Urinary bladder (tissue), 4 donors: ENCODE results near the gene GRK2. TPM values are rescaled to one million over a fixed set of nuclear protein-coding genes. Genes with fewer than 3 reads are reported as not detected.

Experiments used
- DNase-seq: peaks from one replicate; pipeline ENCODE4 v3.0.0-alpha.2; 2015; ENCODE audit errors: extremely low spot score
- H3K27ac ChIP-seq: one replicate; pipeline ENCODE4 v1.5.1; 2013; ENCODE audit warnings: low read depth, mild to moderate bottlenecking, moderate library complexity
- H3K36me3 ChIP-seq: one replicate; pipeline ENCODE4 v1.6.1; 2013; ENCODE audit warnings: mild to moderate bottlenecking, moderate library complexity; ENCODE audit not compliant: insufficient read depth
- H3K4me1 ChIP-seq: one replicate; pipeline ENCODE4 v1.6.1; 2013; ENCODE audit warnings: mild to moderate bottlenecking, moderate library complexity; ENCODE audit not compliant: insufficient read depth
- H3K4me3 ChIP-seq: one replicate; pipeline ENCODE4 v1.5.1; 2013; ENCODE audit warnings: low read depth, low read length
- WGBS: extraction: QIAGEN DNeasy Blood & Tissue Kit; methylation state at CpG from one replicate; pipeline ENCODE4 v1.1.7; 2013; 5-methylcytosine and 5-hydroxymethylcytosine counted together
- polyA plus RNA-seq: library from polyadenylated mRNA; stranded (reverse); fragments of 200-250 nt; gene quantifications from one replicate; pipeline ENCODE4 v1.2.3, GENCODE V29; 2013
- total RNA-seq: library from RNA; depleted of rRNA; stranded (reverse); fragments of >200 nt; gene quantifications from one replicate; pipeline ENCODE4 v1.2.3, GENCODE V29; 2014
- donor health status: healthy with polysubstance abuse.
- donor health status: healthy.

The GRK2 gene
- total and polyA plus RNA-seq, 2 donors: 21.1 to 66.3 TPM

DNA sequence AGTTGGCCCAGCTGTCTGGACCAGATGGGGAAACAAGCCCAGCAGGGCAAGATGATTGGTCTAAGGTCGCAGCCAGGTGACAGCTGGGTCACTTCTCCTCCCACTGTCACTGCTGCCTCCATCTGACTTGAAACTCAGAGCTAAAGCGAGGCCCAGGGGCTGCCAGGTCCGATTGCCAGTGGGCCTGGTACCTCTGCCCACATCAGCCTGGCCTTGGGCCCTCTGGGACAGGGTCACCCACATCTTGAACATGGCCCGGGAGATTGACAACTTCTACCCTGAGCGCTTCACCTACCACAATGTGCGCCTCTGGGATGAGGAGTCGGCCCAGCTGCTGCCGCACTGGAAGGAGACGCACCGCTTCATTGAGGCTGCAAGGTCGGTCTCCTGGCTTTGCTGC, 42.9 kb downstream of the GRK2 start:
- no peak overlapping the region for H3K27ac ChIP-seq
- H3K4me3 ChIP-seq: no peak overlapping the region
- H3K36me3 ChIP-seq: peaks cover 1% of the 10 kb centered on the region
- 95% methylated on average over 11 of the region's 11 CpGs for WGBS
- no peak for DNase-seq
- H3K4me1 ChIP-seq: no peaks in the 10 kb centered on the region

DNA sequence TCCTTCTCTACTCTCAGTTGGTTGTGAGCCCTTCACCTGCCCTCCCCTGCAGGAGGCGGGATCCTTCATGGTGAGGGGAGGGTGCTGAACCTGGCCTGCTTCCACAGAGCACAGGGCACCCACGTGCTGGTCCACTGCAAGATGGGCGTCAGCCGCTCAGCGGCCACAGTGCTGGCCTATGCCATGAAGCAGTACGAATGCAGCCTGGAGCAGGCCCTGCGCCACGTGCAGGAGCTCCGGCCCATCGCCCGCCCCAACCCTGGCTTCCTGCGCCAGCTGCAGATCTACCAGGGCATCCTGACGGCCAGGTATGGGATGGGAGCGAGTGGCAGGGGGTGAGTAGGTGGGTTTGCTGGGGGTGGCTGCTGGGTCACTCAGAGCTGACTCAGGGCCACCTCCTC, 43.4 kb downstream of the GRK2 start:
- no peak for DNase-seq
- Histone ChIP-seq H3K36me3 (peaks cover 1% of the 10 kb centered on the region), H3K4me3 (no peak overlapping the region), H3K27ac (peak overlapping the region; percentile 5), H3K4me1 (no peaks in the 10 kb centered on the region)
- 92% methylated on average over 14 of the region's 14 CpGs for WGBS

DNA sequence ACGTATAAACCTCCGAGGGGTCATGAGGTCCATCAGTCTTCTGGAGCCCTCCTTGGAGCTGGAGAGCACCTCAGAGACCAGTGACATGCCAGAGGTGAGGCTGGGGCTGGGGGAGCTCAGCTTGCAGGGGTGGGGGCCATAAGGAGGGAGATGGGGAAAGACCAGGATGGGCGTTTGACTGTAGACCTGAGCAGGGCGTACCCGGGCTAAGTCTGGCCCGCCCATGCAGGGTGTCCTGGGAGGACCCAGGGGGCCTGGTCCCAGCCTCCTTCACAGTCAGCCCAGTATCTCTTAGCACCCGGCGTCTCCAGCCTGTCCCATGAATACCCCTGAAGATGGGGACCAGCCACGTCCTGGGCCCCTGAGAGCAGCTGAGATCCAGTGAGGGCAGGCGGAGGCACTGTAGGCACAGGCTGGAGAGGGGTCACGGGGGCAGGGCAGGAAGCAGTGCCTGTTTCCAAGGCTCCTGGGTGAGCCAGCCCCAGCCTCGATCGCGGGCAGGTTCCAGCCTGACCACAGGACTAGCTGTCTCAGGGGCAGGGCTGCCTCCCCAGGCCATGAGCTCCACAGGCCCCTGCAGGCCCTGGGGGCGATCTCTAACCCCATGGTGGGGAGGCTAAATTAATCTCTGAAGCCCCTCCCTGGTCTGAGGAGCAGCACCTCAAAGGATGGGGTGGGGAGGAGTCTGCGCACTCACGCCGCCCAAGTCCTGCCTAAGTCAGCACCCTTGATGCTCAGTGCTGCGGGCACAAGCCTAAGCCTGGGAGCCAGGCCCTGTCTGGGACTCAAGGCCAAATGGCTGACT, 44.2 kb downstream of the GRK2 start:
- DNase-seq: no peak
- Histone ChIP-seq H3K36me3 (peaks cover 1% of the 10 kb centered on the region), H3K4me1 (no peaks in the 10 kb centered on the region), H3K4me3 (no peak overlapping the region), H3K27ac (peak overlapping the region; percentile 54)
- WGBS: 86% methylated on average over 19 of the region's 19 CpGs

DNA sequence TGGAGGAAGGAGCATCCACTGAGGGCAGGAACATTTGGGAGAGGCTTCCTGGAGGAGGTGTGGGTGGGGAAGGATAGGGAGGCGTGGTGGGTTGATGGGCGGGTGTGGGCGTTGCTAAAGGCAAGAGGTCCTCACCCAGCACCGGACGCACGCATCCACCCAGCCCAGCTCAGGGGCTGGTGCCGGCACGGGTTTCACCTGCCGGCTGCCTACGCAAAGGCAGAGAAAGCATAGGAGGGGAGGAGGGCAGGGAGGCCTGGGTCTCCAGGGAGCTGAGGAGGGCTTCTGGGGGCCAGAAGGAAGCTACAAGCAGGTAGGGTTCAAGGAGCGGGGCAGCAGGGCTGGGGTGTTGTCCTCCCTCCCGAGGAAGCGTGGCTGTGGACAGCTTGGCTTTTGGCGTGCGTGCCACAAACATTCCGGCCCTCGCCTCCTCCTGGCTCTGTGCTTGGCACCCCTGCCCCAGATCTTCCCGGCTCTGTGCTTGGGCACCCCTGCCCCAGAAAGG, 44.8 kb downstream of the GRK2 start:
- H3K4me1 ChIP-seq: no peaks in the 10 kb centered on the region
- H3K36me3 ChIP-seq: peaks cover 1% of the 10 kb centered on the region
- 84% methylated on average over 18 of the region's 18 CpGs for WGBS
- peak overlapping the region; percentile 54 for H3K27ac ChIP-seq
- no peak for DNase-seq
- no peak overlapping the region for H3K4me3 ChIP-seq

DNA sequence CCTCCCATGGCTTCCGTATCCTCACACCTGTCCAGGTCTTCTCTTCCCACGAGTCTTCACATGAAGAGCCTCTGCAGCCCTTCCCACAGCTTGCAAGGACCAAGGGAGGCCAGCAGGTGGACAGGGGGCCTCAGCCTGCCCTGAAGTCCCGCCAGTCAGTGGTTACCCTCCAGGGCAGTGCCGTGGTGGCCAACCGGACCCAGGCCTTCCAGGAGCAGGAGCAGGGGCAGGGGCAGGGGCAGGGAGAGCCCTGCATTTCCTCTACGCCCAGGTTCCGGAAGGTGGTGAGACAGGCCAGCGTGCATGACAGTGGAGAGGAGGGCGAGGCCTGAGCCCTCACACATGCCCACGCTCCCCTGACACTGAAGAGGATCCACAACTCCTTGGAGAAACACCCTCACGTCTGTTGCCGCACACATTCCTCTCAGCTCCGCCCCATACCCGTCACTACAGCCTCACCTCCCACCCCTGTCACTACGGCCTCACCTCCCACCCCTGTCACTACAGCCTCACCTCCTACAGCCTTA, 45.3 kb downstream of the GRK2 start:
- Histone ChIP-seq H3K27ac (peak overlapping the region; percentile 54), H3K36me3 (peaks cover 1% of the 10 kb centered on the region), H3K4me1 (no peaks in the 10 kb centered on the region), H3K4me3 (no peak overlapping the region)
- no peak for DNase-seq
- 78% methylated on average over 15 of the region's 15 CpGs for WGBS

DNA sequence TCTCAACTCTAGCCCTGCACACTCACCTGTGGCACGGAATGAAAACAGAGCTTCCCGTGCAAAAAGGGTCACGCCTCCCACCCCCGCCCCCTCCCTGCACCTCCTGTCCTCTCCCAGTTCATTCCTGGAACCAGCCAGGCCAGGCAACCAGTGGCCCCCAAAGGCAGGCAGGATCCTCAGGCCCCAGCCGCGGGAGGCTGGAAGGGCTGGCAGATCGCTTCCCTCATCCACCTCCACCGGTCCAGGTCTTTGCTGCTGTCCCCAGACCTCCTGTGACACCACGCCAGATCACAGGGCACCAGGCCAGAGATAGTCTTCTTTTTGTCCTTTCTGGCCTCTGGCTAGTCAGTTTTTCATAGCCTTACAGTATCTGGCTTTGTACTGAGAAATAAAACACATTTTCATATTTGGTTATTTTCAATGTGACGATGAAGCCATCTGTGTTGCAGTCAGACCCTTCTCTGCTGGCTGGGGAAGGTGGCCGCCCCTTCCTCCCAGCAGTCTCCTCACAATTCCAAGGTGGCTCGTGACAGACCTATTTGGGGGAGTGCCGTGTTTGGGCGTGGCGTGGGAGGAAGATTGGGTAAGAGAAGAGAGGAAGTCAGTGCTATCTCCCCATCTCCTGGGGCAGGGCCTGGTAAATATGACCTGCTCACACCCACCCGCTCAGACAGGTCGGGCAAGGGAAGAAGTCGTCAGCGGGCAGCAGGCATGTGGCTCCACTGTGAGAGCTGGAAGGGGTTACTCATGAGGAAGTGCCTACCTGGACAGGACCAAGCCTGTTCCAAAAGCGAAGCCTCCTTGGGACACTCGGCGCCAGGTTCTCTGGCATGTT, 46.1 kb downstream of the GRK2 start:
- Histone ChIP-seq H3K4me1 (no peaks in the 10 kb centered on the region), H3K36me3 (peaks cover 1% of the 10 kb centered on the region), H3K27ac (peak overlapping the region; percentile 63), H3K4me3 (no peak overlapping the region)
- DNase-seq: peak; percentile 80
- WGBS: 70% methylated on average over 22 of the region's 22 CpGs

DNA sequence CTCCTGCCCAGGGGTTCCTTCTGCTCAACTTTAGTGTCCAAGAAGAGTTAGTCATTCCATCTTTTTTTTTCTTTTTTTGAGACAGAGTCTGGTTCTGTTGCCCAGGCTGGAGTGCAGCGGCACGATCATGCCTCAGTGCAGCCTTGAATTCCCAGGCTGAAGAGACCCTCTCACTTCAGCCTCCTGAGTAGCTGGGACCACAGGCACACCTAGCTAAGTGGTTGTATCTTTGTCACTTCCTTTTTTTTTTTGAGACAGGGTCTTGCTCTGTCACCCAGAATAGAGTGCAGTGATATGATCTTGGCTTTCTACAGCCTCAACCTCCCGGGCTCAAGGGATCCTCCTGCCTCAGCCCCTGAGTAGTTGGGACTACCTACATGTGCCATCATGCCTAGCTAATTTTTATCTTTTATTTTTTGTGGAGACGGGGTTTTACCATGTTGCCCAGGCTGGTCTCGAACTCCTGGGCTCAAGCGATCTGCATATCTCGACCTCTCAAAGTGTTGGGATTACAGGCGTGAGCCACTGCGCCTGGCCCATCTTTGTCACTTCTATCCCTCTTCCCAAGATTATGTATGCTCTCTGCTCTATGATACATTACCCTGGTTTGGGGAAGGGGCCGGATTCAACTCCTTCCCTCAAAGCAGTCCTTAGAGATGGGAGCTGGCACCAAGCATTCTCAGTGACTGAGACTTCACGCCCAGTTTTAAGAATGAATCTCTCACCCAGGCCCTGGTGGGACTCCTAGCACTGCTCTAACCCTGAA, 47.0 kb downstream of the GRK2 start:
- no peak overlapping the region for H3K4me3 ChIP-seq
- WGBS: 82% methylated on average over 11 of the region's 11 CpGs
- H3K4me1 ChIP-seq: no peaks in the 10 kb centered on the region
- peak overlapping the region; percentile 63 for H3K27ac ChIP-seq
- no peak for DNase-seq
- peaks cover 1% of the 10 kb centered on the region for H3K36me3 ChIP-seq

DNA sequence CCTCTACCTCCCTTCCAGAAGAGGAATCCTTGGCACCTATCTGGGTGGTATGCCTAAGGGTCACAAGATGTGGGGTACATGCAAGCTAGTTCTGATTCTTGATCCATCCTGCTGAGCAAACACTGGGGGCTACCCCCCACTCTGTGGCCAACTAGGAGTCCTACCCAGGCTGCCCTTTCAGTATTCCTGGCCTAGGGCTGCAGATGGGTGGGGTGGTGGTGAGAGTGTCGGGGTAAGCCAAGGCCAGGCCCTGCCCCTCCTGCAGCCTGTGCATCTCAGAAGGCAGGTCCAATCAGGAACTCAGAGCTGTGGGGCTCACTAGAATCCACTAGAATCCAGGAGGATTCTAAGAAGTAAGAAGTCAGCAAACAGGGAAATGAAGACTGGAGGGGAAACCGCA, 47.9 kb downstream of the GRK2 start:
- DNase-seq: no peak
- no peak overlapping the region for H3K4me3 ChIP-seq
- WGBS: 79% methylated on average over 2 of the region's 2 CpGs
- peak overlapping the region; percentile 53 for H3K27ac ChIP-seq
- H3K36me3 ChIP-seq: peaks cover 1% of the 10 kb centered on the region
- no peaks in the 10 kb centered on the region for H3K4me1 ChIP-seq

DNA sequence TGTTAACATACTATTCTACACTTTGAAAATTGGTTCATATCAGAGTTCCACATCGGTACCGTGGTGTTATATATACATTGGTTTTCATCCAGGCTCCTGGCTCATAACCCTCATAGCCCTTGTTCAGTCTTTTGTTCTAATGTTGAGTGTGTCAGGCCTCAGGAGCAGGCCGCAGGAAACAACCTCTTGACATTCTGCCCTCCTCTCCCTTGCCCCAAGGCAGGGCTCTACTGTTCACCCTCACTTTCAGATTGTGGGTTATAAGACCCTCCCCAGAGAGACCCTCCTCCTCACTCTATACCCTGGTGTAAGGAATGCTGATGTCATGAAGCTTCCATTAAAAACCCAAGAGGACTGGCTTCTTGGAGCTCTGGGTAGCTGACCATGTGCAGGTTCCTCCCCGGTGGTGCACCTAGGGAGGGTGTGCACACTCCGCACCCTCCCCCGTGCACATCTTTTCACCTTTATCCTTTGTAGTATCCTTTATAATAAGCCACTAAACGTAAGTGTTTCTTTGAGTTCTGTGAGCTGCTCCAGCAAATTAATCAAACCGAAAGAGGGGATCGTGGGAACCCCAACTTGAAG, 49.1 kb downstream of the GRK2 start:
- Histone ChIP-seq H3K36me3 (no peaks in the 10 kb centered on the region), H3K4me1 (no peaks in the 10 kb centered on the region), H3K27ac (no peak overlapping the region), H3K4me3 (no peak overlapping the region)
- DNase-seq: no peak
- 77% methylated on average over 9 of the region's 9 CpGs for WGBS

DNA sequence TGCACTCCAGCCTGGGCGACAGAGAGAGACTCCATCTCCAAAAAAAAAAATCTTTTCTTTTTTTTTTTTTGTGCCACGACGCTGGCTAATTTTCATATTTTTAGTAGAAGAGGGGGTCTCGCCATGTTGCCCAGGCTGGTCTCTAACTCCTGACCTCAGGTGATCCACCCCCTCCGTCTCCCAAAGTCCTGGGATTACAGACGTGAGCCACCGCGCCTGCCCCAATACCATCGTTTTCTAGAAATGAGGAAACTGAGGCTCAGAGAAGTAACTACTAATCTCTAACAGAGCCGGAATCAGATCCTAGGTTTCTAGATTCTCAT, 50.6 kb downstream of the GRK2 start:
- DNase-seq: no peak
- H3K36me3 ChIP-seq: no peaks in the 10 kb centered on the region
- H3K4me1 ChIP-seq: no peaks in the 10 kb centered on the region
- under 1% methylated on average over 10 of the region's 10 CpGs for WGBS
- H3K4me3 ChIP-seq: peak overlapping the region; percentile 67
- H3K27ac ChIP-seq: peak overlapping the region; percentile 81

DNA sequence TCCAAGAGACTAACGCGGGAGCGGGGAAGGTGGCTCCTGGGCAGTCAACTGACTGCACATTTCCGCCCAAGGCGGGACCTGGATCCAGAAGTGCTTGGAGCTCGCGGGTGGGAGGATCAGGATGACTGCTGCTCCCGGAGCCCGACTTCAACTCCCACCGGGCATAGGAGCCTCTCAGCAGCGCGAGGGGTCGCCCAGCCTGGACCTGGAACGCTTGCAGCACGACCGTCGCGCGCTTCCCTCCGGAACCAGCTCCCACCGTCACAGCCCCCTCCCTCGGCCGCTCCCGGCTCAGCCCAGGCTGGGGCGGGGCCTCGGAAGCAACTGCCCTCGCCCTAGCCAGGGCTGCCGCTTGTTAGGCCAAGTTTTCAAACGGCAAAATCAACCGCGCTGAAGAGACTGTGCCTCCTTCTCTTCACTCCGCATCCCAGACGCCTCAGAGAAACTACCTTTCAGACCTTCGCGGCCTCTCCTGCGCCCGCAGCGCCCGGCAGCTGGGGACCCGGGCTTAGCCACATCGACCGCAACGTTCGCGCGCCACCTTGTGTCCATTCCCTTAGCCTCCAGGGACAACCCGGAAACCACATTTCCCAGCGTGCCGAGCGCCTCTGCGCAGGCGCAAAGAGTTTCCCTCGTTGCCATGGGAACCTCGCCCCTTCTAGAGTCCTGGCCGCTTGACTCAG, 51.1 kb downstream of the GRK2 start:
- peak; percentile 97 for DNase-seq
- Histone ChIP-seq H3K4me1 (no peaks in the 10 kb centered on the region), H3K4me3 (peak overlapping the region; percentile 67), H3K36me3 (no peaks in the 10 kb centered on the region), H3K27ac (peak overlapping the region; percentile 81)
- WGBS: under 1% methylated on average over 55 of the region's 55 CpGs

DNA sequence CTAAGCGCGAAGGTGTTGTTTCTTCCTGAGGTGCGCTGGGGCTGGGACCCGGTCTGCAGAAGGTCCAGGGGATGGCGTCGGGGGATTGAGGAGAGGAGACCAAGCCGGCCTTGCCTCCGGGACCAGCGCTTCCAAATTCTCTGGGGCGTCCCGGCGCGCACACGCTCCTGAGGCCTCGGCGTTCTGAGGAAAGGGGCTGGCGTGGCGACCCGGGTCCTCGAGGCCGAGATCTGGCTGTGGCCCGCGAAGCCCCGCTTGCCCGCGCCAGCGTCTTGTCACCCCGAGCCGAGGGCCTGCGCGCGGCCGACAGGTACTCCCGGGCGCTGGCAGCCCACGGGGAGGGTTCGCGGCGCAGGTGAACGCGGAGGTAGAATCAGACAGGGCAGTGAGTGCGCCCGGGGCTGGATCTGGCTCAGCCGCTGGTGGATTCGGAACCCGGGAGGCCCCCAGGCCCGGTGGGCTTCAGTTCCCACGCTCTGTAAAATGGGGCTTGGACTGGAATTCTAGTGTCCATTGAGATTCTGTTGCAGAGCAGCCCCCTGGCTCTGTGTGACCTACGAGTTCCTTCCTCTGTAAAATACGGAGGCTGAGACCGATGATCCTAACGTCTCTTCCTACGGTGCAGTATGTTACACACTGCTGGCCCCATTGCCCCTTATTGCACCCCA, 51.7 kb downstream of the GRK2 start:
- WGBS: under 1% methylated on average over 53 of the region's 53 CpGs
- no peak for DNase-seq
- Histone ChIP-seq H3K36me3 (no peaks in the 10 kb centered on the region), H3K4me3 (peak overlapping the region; percentile 67), H3K4me1 (no peaks in the 10 kb centered on the region), H3K27ac (no peak overlapping the region)
